HTERT RPE-1 (cell line): ENCODE measurements around the gene DOK3.

ENCODE experiments used
- in situ Hi-C: fragments of 300-500 bp; cut with MboI; formaldehyde crosslinking; loops from 4 replicates; pipeline ENCODE4 v1.14.3; 2020; ENCODE audit warnings: low sequenced_read_pairs

DOK3 gene

DNA sequence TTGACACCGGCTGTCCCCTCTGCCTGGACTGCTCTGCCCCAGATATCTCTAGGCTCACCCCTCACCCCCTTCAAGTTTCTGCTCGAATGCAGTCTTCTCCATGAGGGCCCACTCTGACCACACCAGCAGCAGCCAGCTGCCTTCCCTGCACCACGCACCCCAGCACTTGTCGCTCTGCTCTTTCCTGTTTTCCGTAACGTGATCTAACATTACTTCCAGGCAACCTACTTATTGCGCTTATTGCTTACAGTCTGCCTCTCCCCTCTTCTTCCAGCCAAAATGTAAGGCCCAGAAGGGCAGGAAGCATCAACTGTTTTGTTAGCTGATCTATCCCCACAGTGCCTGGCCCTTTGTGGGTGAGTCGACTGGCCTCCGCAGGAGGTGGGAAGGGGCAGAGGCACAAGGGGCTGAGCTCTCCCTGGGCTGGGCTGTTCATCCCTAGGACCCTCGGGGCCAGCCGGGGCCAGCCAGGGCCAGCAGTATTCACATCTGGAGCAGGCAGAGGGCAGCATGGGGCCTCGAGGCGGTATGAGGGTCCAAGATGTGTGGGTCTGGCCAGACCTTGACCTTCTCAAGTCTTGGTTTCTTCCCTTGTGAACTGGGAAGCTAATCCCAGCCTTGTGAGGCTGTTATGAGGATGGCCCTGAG, 24.6 kb downstream of the DOK3 start:
- in situ Hi-C loops, result no loop called here

DNA sequence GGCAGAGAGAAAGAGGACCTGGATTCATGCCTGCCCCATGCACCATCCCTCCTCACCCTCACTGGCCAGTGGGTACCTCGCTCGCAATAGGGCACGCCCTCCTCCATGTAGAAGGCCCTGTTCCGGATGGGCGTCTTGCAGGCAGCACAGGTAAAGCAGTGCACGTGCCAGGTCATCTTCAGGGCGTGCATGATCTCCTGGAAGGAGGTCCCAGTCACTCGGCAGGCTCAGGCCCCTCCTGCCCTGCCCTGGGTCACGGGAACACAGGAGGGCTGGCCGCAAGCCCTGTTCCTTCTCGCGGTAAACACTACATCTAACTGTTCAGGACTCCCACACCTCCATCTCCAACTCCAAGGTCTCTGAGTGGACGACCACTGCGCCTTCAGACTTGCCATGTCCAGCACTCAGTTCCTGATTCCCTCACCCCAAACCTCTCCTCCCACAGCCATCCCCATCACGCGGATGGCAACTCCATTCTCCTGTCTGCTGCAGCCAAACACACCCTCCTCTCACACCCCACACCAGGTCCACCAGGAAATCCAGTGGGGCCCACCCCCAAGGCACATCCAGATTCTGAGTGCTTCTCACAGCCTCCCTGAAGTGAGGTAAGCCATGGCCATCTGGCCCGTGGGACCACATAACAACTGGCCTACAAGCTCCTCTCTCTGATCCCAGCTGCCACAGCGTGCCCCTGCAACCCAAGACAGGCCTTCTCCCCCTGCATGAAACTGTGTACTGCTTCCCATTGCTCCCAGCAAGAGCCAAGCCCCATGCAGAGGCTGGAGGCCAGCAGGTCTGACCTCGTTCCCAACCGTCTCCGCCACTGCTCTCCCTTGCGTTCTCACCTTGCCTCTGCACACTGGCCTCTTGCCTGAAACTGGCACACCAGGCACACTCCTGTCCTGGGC, 25.4 kb downstream of the DOK3 start:
- in situ Hi-C loops, result no loop called here

- in situ Hi-C loops, result no loop called here
These were observed 26.6 kb downstream of the DOK3 start for GRCh38 chr5:177483042-177483441.

- in situ Hi-C loops, result no loop called here
These were observed 27.2 kb downstream of the DOK3 start for GRCh38 chr5:177482359-177482795.

DNA sequence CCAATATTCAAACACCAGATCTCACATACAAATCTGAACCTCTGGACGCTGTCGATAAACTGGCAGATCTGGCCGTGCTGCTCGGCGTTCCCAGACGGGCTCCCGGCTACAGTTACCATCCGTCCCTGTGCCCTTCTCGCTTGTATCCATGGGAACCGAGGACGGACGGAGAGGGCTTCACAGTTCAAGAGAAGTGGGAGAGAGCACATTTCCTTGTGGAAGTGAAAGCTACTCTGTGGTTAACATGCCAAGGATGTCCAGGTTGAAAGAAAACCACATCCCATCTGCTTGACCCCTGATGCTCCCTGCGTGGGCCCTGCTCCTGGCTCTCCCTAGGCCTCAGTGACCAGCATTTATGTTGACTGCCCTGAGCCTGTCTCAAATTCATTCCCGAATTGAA, 29.9 kb downstream of the DOK3 start:
- in situ Hi-C loops, result no loop called here

DNA sequence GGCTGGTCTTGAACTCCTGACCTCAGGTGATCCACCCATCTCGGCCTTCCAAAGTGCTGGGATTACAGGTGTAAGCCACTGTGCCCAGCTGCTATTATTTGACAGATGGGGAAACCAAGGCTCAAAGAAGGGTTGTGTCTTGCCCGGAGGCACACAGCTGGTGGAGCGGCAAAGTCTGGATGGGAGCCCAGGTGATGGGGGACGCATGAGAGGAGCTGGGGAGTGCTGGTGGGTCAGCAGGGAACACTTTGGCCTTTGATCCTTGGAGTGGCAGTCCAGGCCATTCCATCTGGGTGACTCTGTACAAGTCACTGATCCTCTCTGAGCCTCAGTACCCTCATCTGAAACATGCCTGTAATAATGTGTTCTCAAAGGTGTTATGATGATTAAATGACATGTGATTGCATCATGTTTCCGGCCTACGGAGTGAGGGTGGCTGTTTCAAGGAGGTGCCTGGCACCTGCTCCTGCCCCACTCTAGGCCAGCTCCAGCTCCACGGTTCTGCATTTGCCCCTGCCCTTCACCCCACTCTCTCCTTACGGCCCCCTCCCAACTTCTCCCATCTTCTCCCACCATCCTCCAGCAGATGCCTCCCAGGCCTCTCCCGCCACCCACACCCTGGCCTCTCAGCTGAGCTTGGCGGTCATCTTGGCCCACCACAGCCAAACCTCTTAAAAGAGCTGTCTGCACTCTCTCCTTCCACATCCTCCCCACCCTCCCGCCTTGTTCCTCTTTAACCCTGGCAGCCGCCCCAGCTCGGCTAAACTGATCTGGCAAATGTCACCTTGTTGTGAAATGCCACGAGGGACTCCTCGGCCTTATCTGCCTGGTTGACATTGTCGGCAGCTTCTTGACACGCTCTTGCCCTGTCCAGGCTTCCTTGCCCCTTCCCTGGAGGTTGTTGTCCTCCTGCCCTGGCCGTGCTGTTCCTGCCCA, 30.6 kb downstream of the DOK3 start:
- in situ Hi-C loops, result no loop called here

DNA sequence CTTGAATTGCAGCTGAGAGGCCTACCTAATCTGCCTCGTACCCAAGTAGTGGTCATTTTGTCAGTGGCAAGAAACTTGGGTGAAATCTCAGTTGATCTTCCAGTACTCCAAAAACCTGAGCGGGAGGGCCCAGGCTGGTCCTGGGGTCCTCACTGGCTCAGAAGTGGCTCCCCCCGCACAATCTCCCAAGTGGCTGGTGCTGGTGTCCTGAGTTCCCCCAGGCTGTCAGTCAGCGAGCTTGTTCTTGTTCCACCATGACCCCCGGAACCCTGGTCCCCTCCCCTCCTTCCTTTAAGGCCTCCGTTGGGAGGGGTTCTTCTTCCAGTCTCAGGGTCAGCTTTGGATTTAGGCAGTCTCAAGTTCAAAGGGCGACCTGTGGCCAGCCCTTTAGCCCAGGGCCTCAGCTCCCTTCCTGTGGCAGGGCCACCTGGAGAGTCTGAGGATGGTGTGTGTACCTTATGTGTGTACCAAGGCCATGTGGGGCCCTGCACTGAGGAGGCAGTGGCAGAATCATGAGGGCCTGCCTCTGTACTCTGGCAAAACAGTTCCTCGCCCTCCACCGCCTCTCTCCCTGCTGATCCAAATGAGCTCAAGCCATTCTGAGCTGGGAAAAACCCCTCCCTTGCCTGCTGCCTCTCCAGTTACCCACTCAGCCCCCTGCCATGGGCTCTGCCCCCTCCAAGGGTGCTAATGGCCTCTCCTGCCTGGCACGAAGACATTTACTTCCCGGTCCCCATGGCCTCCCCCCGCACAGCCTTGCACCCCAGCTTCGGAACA, 31.7 kb downstream of the DOK3 start:
- in situ Hi-C loops, result no loop called here

DNA sequence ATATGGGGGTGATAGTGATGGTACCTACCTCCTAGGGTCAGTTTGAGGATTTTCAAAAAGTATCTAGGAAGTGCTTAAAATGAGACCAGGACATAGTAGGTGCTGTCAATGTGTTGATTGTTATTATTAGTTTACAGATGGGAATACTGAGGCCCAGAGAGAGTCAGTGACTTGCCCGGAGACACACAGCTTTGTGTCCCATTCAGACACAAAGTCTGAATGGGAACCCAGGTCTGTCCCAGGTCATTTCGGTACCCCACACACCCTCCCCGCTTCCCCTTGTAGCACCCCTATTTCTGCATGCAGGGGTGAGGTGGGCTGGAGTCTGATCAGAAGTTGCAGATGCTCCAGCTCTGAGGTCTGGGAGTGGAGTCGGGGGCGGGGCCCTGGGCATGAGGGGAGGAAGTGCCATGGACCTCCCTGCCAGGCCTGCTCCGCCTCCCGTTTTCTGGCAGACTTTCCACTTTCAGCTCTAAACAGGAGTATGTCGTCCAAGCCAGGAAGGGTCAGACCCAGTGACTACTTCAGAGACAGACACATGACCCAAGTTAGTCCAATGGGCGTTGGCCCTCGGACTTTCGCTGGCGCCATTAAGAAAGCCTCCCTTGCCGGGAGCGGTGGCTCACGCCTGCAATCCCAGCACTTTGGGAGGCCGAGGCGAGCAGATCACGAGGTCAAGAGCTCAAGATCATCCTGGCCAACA, 32.9 kb downstream of the DOK3 start:
- in situ Hi-C loops, result no loop called here

GRCh38 chr5:177475563-177476427, 33.8 kb downstream of the DOK3 start:
- in situ Hi-C loops, result no loop called here

- in situ Hi-C loops, result no loop called here
These were observed 34.6 kb downstream of the DOK3 start for GRCh38 chr5:177474846-177475562.

GRCh38 chr5:177474002-177474476, 35.6 kb downstream of the DOK3 start:
- in situ Hi-C loops, result no loop called here

GRCh38 chr5:177473443-177474001, 36.1 kb downstream of the DOK3 start, which contains the start of gene DBN1:
Gene DBN1 (minus strand): TSS chr5:177473634. CDS start chr5:177473521, 113 bp downstream.
- in situ Hi-C loops, result no loop called here

DNA sequence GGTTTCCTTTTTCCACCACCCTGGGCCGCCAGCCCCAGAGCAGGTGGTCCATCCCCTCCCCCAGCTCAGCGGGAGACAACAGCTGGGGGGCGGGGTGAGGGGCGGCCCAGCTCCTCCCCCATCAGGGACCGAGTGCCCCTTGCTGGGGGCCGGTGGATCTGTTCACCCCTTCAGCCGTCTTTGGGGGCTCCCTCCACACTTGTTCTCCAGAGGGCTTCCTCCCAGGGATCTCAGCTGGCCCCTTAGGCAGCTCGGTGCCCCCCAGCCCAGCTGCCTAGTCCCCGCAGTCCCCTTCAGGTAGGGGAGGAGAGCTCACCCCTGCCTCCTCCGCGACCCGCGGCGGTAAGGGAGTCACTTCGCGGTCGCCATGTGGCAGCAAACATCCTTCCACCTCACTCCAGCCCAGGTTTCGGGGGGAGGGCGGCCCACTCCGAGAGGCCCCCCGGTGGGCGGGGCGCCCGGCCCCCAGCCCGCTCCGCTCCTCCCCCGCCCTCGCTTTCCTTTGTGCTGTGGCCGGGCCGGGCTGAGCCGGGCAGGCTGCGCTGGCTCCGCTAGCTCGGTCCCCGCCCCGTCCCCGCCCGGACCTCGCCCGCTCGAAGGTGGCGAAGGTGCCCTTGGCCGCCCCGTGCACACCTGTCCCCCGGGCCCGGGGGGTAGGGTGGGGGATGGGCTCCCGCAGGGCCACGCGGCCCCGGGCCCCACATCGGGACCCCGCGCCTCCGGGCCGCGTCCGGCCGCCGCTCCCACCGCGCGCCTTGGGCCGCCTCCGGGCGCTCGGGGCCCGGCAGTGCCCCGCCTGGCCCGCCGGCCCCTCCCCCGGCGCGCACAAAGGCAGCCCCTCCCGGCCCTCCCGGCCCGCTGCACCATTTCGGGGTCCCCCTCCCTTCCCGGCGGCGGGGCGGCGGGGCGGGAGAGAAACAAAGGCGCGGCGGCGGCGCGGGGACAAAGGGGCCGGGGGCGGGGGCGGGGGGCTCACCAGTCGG, 36.9 kb downstream of the DOK3 start:
- in situ Hi-C loops, result no loop called here

- in situ Hi-C loops, result no loop called here
These were observed 37.8 kb downstream of the DOK3 start for GRCh38 chr5:177471610-177472356.

DNA sequence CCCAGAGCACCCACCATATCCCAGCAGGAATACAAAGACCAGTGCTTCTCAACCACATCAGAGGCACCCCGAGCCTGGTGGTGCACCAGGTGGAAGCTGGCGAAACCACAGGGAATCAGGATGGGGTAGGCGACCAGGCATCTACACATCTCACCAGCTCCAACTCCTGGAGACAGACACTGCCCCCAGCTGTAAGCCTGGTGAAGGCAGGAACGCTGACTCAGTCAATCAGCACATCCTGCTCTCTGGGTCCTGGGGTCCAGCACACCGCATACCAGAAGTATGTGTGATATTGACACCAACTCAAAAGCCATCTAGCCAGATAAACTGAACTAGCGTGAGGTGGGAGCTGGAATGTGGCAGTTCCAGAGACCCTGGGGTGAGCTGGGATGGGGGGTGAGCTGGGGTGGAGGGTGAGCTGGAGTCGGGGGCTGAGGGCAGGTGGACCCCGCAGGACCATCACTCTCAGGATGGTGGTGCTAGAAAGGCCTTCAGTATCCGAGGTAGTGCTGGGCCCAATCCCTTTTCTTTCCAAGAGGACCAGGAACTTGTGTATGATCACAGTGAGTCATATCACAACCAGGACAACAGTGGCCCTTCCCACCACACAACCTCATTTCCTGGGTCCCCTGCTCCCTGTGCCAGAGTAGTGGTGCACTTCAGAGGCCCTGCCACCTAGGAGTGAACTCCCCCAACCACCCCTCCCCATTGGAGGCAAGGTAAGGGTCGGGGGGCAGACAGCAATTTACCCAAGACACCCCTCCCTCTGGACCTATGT, 38.7 kb downstream of the DOK3 start:
- in situ Hi-C loops, result no loop called here
